Measurements from ENCODE around the gene SRMS.

SRMS gene

GRCh38 chr20:63531686-63532448 lies 15.7 kb downstream of the SRMS start:
- Histone ChIP-seq H3K9me3 (ENCODE audit: insufficient read depth, low read depth, low read length) (no peaks in the 10 kb centered on the region), H3K4me3 (ENCODE audit: low read length) (no peak overlapping the region), H3K9ac (ENCODE audit: low read depth, low read length) (no peak overlapping the region), H3K27me3 (ENCODE audit: insufficient read depth, low read length) (no peaks in the 10 kb centered on the region), H3K4me1 (ENCODE audit: insufficient read depth, low read length) (no peaks in the 10 kb centered on the region), H3K36me3 (ENCODE audit: insufficient read depth, low read length) (no peaks in the 10 kb centered on the region), H3K27ac (ENCODE audit: low read depth, low read length) (no peak overlapping the region)
- 91% methylated on average over 27 of the region's 27 CpGs for WGBS

DNA sequence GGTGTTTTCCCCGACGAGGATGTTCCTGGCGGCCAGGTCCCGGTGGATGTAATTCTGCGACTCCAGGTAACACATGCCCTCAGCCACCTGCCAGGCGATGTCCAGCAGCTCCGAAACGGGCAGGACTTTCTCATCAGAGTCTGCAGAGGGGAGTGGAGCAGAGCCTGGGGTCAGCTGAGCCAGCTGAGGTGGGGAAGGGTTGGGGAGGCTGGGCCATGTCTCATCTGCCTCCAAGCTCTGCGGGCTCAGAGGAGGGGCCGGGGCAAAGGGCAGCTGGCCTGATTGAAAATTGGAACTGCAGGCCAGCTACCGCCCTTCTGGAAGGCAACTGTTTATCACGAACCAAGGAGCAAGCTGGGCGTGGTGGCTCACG lies 16.8 kb downstream of the SRMS start:
- Histone ChIP-seq H3K27me3 (ENCODE audit: insufficient read depth, low read length) (no peaks in the 10 kb centered on the region), H3K36me3 (ENCODE audit: insufficient read depth, low read length) (no peaks in the 10 kb centered on the region), H3K4me1 (ENCODE audit: insufficient read depth, low read length) (no peaks in the 10 kb centered on the region), H3K9me3 (ENCODE audit: insufficient read depth, low read depth, low read length) (no peaks in the 10 kb centered on the region), H3K9ac (ENCODE audit: low read depth, low read length) (no peak overlapping the region), H3K4me3 (ENCODE audit: low read length) (no peak overlapping the region), H3K27ac (ENCODE audit: low read depth, low read length) (no peak overlapping the region)
- 93% methylated on average over 14 of the region's 14 CpGs for WGBS

GRCh38 chr20:63529861-63530787 lies 17.4 kb downstream of the SRMS start:
- Histone ChIP-seq H3K27ac (ENCODE audit: low read depth, low read length) (no peak overlapping the region), H3K36me3 (ENCODE audit: insufficient read depth, low read length) (no peaks in the 10 kb centered on the region), H3K9ac (ENCODE audit: low read depth, low read length) (no peak overlapping the region), H3K9me3 (ENCODE audit: insufficient read depth, low read depth, low read length) (no peaks in the 10 kb centered on the region), H3K4me3 (ENCODE audit: low read length) (no peak overlapping the region), H3K4me1 (ENCODE audit: insufficient read depth, low read length) (no peaks in the 10 kb centered on the region), H3K27me3 (ENCODE audit: insufficient read depth, low read length) (no peaks in the 10 kb centered on the region)
- WGBS: 91% methylated on average over 39 of the region's 39 CpGs

- Histone ChIP-seq H3K27me3 (ENCODE audit: insufficient read depth, low read length) (no peaks in the 10 kb centered on the region), H3K4me3 (ENCODE audit: low read length) (no peak overlapping the region), H3K4me1 (ENCODE audit: insufficient read depth, low read length) (no peaks in the 10 kb centered on the region), H3K9ac (ENCODE audit: low read depth, low read length) (no peak overlapping the region), H3K27ac (ENCODE audit: low read depth, low read length) (no peak overlapping the region), H3K9me3 (ENCODE audit: insufficient read depth, low read depth, low read length) (no peaks in the 10 kb centered on the region), H3K36me3 (ENCODE audit: insufficient read depth, low read length) (no peaks in the 10 kb centered on the region)
- WGBS: 92% methylated on average over 27 of the region's 27 CpGs
Observed at GRCh38 chr20:63529180-63529860, 18.2 kb downstream of the SRMS start.

GRCh38 chr20:63527184-63527583 lies 20.4 kb downstream of the SRMS start:
- H3K36me3 ChIP-seq (ENCODE audit: insufficient read depth, low read length): peaks cover 16% of the 10 kb centered on the region
- H3K27ac ChIP-seq (ENCODE audit: low read depth, low read length): no peak overlapping the region
- H3K9ac ChIP-seq (ENCODE audit: low read depth, low read length): no peak overlapping the region
- no peak overlapping the region for H3K4me3 ChIP-seq (ENCODE audit: low read length)
- H3K27me3 ChIP-seq (ENCODE audit: insufficient read depth, low read length): no peaks in the 10 kb centered on the region
- no peaks in the 10 kb centered on the region for H3K4me1 ChIP-seq (ENCODE audit: insufficient read depth, low read length)
- WGBS: 91% methylated on average over 9 of the region's 9 CpGs
- peaks cover 9% of the 10 kb centered on the region; the same call in 1 of the 2 replicates for H3K9me3 ChIP-seq (ENCODE audit: insufficient read depth, low read depth, low read length)

DNA sequence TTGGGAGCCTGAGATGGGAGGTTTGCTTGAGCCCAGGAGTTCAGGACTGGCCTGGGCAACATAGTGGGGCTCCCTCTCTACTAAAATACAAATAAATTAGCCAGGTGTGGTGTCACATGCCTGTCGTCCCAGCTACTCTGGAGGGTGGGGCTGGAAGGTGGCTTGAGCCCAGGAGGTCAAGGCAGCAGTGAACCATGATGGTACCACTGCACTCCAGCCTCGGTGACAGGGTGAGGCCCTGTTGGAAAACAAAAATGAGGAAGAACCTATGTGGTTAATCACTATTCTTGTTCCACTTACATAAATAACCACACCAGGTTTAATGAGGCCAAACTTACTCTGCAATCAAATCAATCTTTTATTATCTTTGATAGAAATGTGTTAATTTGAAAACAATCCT lies 21.6 kb downstream of the SRMS start:
- peaks cover 9% of the 10 kb centered on the region; the same call in 1 of the 2 replicates for H3K9me3 ChIP-seq (ENCODE audit: insufficient read depth, low read depth, low read length)
- H3K36me3 ChIP-seq (ENCODE audit: insufficient read depth, low read length): peaks cover 20% of the 10 kb centered on the region
- H3K27me3 ChIP-seq (ENCODE audit: insufficient read depth, low read length): no peaks in the 10 kb centered on the region
- 65% methylated on average over 2 of the region's 2 CpGs for WGBS
- H3K9ac ChIP-seq (ENCODE audit: low read depth, low read length): no peak overlapping the region
- no peak overlapping the region for H3K4me3 ChIP-seq (ENCODE audit: low read length)
- H3K27ac ChIP-seq (ENCODE audit: low read depth, low read length): no peak overlapping the region
- H3K4me1 ChIP-seq (ENCODE audit: insufficient read depth, low read length): no peaks in the 10 kb centered on the region

GRCh38 chr20:63525185-63525584 lies 22.4 kb downstream of the SRMS start:
- no peaks in the 10 kb centered on the region for H3K27me3 ChIP-seq (ENCODE audit: insufficient read depth, low read length)
- no peaks in the 10 kb centered on the region for H3K4me1 ChIP-seq (ENCODE audit: insufficient read depth, low read length)
- 70% methylated on average over 3 of the region's 3 CpGs for WGBS
- H3K27ac ChIP-seq (ENCODE audit: low read depth, low read length): no peak overlapping the region
- H3K9me3 ChIP-seq (ENCODE audit: insufficient read depth, low read depth, low read length): peaks cover 9% of the 10 kb centered on the region; the same call in 1 of the 2 replicates
- H3K9ac ChIP-seq (ENCODE audit: low read depth, low read length): no peak overlapping the region
- peaks cover 20% of the 10 kb centered on the region for H3K36me3 ChIP-seq (ENCODE audit: insufficient read depth, low read length)
- H3K4me3 ChIP-seq (ENCODE audit: low read length): no peak overlapping the region

DNA sequence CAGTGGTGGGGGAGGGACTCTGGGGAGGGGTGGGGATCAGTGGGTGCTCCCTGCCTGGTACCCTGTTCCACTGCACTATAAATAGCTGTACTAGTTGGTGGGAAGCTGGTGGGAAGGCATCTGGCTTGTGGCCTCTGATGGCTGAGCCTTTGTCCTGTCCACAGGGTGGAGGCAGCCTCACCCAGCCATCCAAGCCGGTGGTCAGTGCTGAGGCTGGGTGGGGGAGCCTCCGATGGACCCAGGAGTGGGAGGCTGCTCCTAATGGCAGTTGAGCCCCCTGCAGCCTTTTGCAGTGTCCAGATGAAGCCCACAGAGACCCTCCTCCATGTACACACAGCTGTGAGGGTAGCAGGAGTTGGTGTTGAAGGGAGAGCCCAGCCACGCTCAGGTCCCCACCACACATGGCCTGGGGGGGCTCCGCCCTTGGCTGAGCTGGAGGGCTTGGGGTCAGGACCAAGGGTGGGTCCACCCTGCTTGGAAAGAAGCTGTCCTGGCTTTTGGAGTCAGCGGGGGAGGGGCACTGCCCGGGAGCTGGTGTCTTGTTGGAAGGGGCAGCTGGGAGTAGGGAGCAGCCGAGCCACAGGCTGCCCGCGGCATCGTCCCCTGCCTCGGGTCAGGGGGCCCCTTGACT lies 24.5 kb downstream of the SRMS start:
- Histone ChIP-seq H3K9ac (ENCODE audit: low read depth, low read length) (no peak overlapping the region), H3K4me3 (ENCODE audit: low read length) (no peak overlapping the region), H3K4me1 (ENCODE audit: insufficient read depth, low read length) (0 out of 2 replicates have a peak, but pooled peaks cover 8% of the 10 kb centered on the region), H3K36me3 (ENCODE audit: insufficient read depth, low read length) (peaks cover 20% of the 10 kb centered on the region), H3K27me3 (ENCODE audit: insufficient read depth, low read length) (peaks cover 14% of the 10 kb centered on the region), H3K9me3 (ENCODE audit: insufficient read depth, low read depth, low read length) (peaks cover 9% of the 10 kb centered on the region; the same call in 1 of the 2 replicates), H3K27ac (ENCODE audit: low read depth, low read length) (no peak overlapping the region)
- WGBS: 95% methylated on average over 11 of the region's 11 CpGs

DNA sequence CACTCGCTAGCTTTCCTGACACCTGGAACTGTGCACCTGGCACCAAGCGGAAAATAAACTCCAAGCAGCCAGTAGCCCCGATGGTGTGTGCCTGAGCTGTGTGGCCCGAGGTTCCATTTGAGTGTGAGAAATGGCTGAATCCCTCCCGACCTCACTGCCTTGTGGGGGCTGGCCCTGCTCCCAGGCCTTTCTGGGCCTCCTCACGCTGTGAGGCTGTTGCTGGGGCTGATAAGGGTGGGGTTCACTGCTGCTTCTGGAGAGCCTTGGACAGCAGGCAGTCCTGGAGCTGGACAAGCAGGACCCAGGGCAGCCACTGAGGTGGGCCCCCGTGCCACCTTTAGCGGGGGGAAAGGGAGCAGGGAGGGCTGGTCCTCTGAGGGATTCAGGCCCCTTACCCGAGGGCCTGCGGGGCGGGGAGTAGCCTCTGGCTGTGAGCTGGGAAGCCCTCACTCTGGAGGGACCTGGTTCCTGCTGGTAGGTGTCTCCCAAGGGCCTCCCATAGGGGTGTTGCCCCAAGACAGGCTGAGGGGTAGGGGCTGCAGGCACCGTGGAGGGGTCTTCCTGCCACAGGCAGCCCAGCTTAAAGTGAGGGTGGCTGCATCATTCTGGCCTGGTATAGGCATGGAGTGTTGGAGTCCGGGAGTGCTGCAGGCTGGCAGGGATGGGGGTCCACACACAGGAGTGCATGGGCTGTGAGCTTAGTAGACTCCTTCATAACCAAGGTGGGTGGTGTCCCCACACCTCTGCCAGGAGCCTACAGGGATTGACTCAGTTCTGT lies 25.3 kb downstream of the SRMS start:
- peaks cover 9% of the 10 kb centered on the region; the same call in 1 of the 2 replicates for H3K9me3 ChIP-seq (ENCODE audit: insufficient read depth, low read depth, low read length)
- H3K27me3 ChIP-seq (ENCODE audit: insufficient read depth, low read length): peaks cover 14% of the 10 kb centered on the region
- H3K36me3 ChIP-seq (ENCODE audit: insufficient read depth, low read length): peaks cover 20% of the 10 kb centered on the region
- 83% methylated on average over 13 of the region's 13 CpGs for WGBS
- 0 out of 2 replicates have a peak, but pooled peaks cover 9% of the 10 kb centered on the region for H3K4me1 ChIP-seq (ENCODE audit: insufficient read depth, low read length)
- H3K4me3 ChIP-seq (ENCODE audit: low read length): peak overlapping the region; percentile 34; the same call in 1 of the 2 replicates
- no peak overlapping the region for H3K9ac ChIP-seq (ENCODE audit: low read depth, low read length)
- H3K27ac ChIP-seq (ENCODE audit: low read depth, low read length): no peak overlapping the region

- Histone ChIP-seq H3K27me3 (ENCODE audit: insufficient read depth, low read length) (peaks cover 14% of the 10 kb centered on the region), H3K36me3 (ENCODE audit: insufficient read depth, low read length) (peaks cover 20% of the 10 kb centered on the region), H3K4me1 (ENCODE audit: insufficient read depth, low read length) (0 out of 2 replicates have a peak, but pooled peaks cover 9% of the 10 kb centered on the region), H3K9ac (ENCODE audit: low read depth, low read length) (peak overlapping the region; percentile 92), H3K4me3 (ENCODE audit: low read length) (peak overlapping the region; percentile 95), H3K27ac (ENCODE audit: low read depth, low read length) (no peak overlapping the region; the same call in 1 of the 2 replicates), H3K9me3 (ENCODE audit: insufficient read depth, low read depth, low read length) (peaks cover 9% of the 10 kb centered on the region; the same call in 1 of the 2 replicates)
- WGBS: 14% methylated on average over 17 of the region's 23 CpGs
Observed at GRCh38 chr20:63521602-63522001, 25.9 kb downstream of the SRMS start.
